Fibroblast of pulmonary artery (primary cell): ENCODE results near the gene LPP.
"Not testable (repeated sequence)": the region's sequence is repeated elsewhere in the genome, so short reads cannot be mapped to it uniquely, and the experiment has no call there.

Experiments used
- DNase-seq: peaks from one replicate; pipeline ENCODE4 v3.0.0-alpha.2; 2010; ENCODE audit warnings: low read depth
- H3K4me3 ChIP-seq: replicated peaks from 2 replicates; pipeline ENCODE4 v1.5.1; 2011; ENCODE audit warnings: low read depth, mild to moderate bottlenecking, control low read depth, low read length, moderate library complexity
- TF ChIP-seq, protein P1 (sequence below): IDR thresholded peaks from 2 replicates; pipeline ENCODE4 v1.5.1; 2011; ENCODE audit warnings: mild to moderate bottlenecking, control low read depth, low read length, inconsistent platforms; ENCODE audit errors: missing control alignments

Gene LPP

GRCh38 chr3:188602620-188603019, 448.7 kb downstream of the LPP start:
- TF ChIP-seq, protein P1, sequence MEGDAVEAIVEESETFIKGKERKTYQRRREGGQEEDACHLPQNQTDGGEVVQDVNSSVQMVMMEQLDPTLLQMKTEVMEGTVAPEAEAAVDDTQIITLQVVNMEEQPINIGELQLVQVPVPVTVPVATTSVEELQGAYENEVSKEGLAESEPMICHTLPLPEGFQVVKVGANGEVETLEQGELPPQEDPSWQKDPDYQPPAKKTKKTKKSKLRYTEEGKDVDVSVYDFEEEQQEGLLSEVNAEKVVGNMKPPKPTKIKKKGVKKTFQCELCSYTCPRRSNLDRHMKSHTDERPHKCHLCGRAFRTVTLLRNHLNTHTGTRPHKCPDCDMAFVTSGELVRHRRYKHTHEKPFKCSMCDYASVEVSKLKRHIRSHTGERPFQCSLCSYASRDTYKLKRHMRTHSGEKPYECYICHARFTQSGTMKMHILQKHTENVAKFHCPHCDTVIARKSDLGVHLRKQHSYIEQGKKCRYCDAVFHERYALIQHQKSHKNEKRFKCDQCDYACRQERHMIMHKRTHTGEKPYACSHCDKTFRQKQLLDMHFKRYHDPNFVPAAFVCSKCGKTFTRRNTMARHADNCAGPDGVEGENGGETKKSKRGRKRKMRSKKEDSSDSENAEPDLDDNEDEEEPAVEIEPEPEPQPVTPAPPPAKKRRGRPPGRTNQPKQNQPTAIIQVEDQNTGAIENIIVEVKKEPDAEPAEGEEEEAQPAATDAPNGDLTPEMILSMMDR: no peak
- no peak for DNase-seq
- H3K4me3 ChIP-seq: no peak overlapping the region

GRCh38 chr3:188604651-188605050, 450.7 kb downstream of the LPP start:
- DNase-seq: no peak
- TF ChIP-seq, protein P1: no peak
- no peak overlapping the region for H3K4me3 ChIP-seq

DNA sequence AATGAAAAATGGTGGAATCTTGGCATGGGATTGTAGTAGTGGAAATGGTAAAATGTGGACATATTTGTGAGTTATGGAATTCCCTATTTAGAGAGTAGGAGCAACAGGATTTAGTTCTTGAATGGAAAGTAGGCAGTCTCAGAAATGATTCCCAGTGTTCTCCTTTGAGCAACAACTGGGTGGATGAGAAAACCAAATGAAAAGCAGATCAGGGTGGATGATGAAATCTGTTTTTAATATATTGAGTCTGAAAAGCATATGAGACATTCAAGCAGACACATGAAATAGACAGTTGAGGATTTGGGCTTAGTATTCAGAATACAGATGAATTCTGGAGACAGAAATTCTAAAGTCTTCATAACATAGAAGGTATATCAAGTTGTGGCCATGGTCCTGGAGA, 451.3 kb downstream of the LPP start:
- no peak for DNase-seq
- TF ChIP-seq, protein P1: no peak
- no peak overlapping the region for H3K4me3 ChIP-seq

DNA sequence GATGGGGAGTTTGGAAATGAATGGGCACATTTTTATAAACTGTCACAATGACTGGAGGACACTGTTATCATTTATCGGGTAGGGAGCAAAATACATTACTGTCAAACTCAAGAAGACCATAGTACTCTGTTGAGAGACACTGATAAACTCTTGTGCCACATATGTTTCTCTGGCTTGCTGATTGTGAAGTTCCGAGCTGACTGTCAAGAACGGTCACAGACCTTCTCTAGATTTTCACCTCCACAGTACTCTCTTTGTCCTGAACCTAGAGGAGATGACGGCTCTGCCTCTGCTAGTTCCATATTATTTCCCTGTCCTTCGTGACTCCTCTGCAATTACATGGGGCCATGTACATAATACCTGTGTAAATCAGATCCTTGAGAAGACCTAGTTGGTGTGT, 451.9 kb downstream of the LPP start:
- DNase-seq: no peak
- no peak overlapping the region for H3K4me3 ChIP-seq
- TF ChIP-seq, protein P1: no peak

GRCh38 chr3:188607805-188608315, 453.9 kb downstream of the LPP start:
- TF ChIP-seq, protein P1: no peak
- H3K4me3 ChIP-seq: no peak overlapping the region
- no peak for DNase-seq

GRCh38 chr3:188608401-188608800, 454.4 kb downstream of the LPP start:
- H3K4me3 ChIP-seq: no peak overlapping the region
- TF ChIP-seq, protein P1: no peak
- DNase-seq: no peak

- DNase-seq, H3K4me3 ChIP-seq: not testable (repeated sequence)
Measured at GRCh38 chr3:188613721-188614120, 459.8 kb downstream of the LPP start.
